ENCODE results near the gene PRDM2. TPM values are rescaled to one million over a fixed set of nuclear protein-coding genes. Genes with fewer than 3 reads are reported as not detected.
A peak's percentile ranks its signal among the peaks of the same experiment; 100 is the strongest.

The PRDM2 gene
- total and polyA plus RNA-seq, 2 experiments from 2014 or later = 11.5 to 18.6 TPM

DNA sequence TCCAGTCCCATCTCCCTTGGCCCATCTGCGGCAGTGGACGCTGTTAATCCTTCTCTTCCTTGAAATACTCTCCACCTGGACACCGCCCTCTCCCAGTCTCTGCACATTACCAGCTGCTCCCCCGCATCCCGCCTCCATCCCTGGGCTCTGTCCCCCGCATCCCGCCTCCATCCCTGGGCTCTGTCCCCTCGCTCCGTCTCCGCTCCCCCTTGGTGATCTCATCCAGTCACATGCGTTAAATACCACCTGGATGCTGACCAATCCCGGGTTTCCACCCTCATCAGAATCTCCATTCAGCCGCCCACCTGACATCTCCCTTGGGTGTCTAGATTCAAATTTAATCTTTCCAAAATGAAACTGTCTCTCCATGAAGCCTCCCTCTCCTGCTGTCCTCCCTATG, 106.1 kb downstream of the PRDM2 start:
- no peak overlapping the region for H3K4me2 ChIP-seq
- TF ChIP-seq CTCF (IDR thresholded peaks at IDR 0.05; ENCODE audit: poor library complexity) (no peak), EZH2 (IDR thresholded peaks at IDR 0.05; ENCODE audit: borderline replicate concordance) (no peak), EZH2phosphoT487 (IDR thresholded peaks at IDR 0.05; ENCODE audit: low read depth, severe bottlenecking, unreplicated experiment) (no peak)
- H3K79me2 ChIP-seq = no peaks in the 10 kb centered on the region
- no peak overlapping the region for H3K4me3 ChIP-seq
- H4K20me1 ChIP-seq (ENCODE audit: insufficient read depth, poor library complexity, severe bottlenecking) = no peaks in the 10 kb centered on the region
- WGBS (ENCODE audit: low lambda C conversion rate, missing lambda C conversion rate) = 98% methylated on average over 12 of the region's 13 CpGs
- no peaks in the 10 kb centered on the region for H3K4me1 ChIP-seq (ENCODE audit: insufficient read depth)
- H3K9me2 ChIP-seq (replicated peaks; ENCODE audit: insufficient read depth) = no peaks in the 10 kb centered on the region
- DNase-seq (ENCODE audit: low spot score) = no peak
- no peaks in the 10 kb centered on the region for H3K27me3 ChIP-seq
- no peak overlapping the region for H2AFZ ChIP-seq
- no peak overlapping the region for H3K27ac ChIP-seq
- H3K36me3 ChIP-seq (replicated peaks; ENCODE audit: insufficient read depth, low read depth) = no peaks in the 10 kb centered on the region
- no peaks in the 10 kb centered on the region for H3K9me3 ChIP-seq (ENCODE audit: low read depth)

GRCh38 chr1:13807209-13807608, 107.2 kb downstream of the PRDM2 start:
- no peaks in the 10 kb centered on the region for H4K20me1 ChIP-seq (ENCODE audit: insufficient read depth, poor library complexity, severe bottlenecking)
- H3K79me2 ChIP-seq = no peaks in the 10 kb centered on the region
- H3K4me1 ChIP-seq (ENCODE audit: insufficient read depth) = no peaks in the 10 kb centered on the region
- peak; percentile 56 for DNase-seq (ENCODE audit: low spot score)
- H3K9me2 ChIP-seq (replicated peaks; ENCODE audit: insufficient read depth) = no peaks in the 10 kb centered on the region
- H3K27ac ChIP-seq = no peak overlapping the region
- 40% methylated on average over 7 of the region's 7 CpGs for WGBS (ENCODE audit: low lambda C conversion rate, missing lambda C conversion rate)
- no peaks in the 10 kb centered on the region for H3K9me3 ChIP-seq (ENCODE audit: low read depth)
- no peak overlapping the region for H3K4me3 ChIP-seq
- no peaks in the 10 kb centered on the region for H3K27me3 ChIP-seq
- H3K36me3 ChIP-seq (replicated peaks; ENCODE audit: insufficient read depth, low read depth) = no peaks in the 10 kb centered on the region
- no peak overlapping the region for H2AFZ ChIP-seq
- TF ChIP-seq CTCF (IDR thresholded peaks at IDR 0.05; ENCODE audit: poor library complexity) = peak; percentile 39
- no peak for TF ChIP-seq EZH2 (IDR thresholded peaks at IDR 0.05; ENCODE audit: borderline replicate concordance)
- no peak overlapping the region for H3K4me2 ChIP-seq

GRCh38 chr1:13808729-13809131, 108.7 kb downstream of the PRDM2 start:
- Histone ChIP-seq H3K4me2 (no peak overlapping the region), H3K27ac (no peak overlapping the region)
- WGBS (ENCODE audit: low lambda C conversion rate, missing lambda C conversion rate) = 73% methylated on average over 7 of the region's 7 CpGs

More at GRCh38 chr1:13808729-13809131, 108.7 kb downstream of the PRDM2 start:
- H4K20me1 ChIP-seq (ENCODE audit: insufficient read depth, poor library complexity, severe bottlenecking) = no peaks in the 10 kb centered on the region
- no peaks in the 10 kb centered on the region for H3K27me3 ChIP-seq
- H2AFZ ChIP-seq = no peak overlapping the region
- no peaks in the 10 kb centered on the region for H3K36me3 ChIP-seq (replicated peaks; ENCODE audit: insufficient read depth, low read depth)
- TF ChIP-seq EZH2 (IDR thresholded peaks at IDR 0.05; ENCODE audit: borderline replicate concordance) (no peak), CTCF (IDR thresholded peaks at IDR 0.05; ENCODE audit: poor library complexity) (no peak), EZH2phosphoT487 (IDR thresholded peaks at IDR 0.05; ENCODE audit: low read depth, severe bottlenecking, unreplicated experiment) (no peak)
- H3K9me2 ChIP-seq (replicated peaks; ENCODE audit: insufficient read depth) = no peaks in the 10 kb centered on the region
- H3K4me1 ChIP-seq (ENCODE audit: insufficient read depth) = no peaks in the 10 kb centered on the region
- H3K9me3 ChIP-seq (ENCODE audit: low read depth) = no peaks in the 10 kb centered on the region
- DNase-seq (ENCODE audit: low spot score) = no peak
- no peak overlapping the region for H3K4me3 ChIP-seq
- no peaks in the 10 kb centered on the region for H3K79me2 ChIP-seq
